Activated B cell treated with CpG ODN at 0.5 μM for 24 hours (primary cell): ENCODE results near the gene CHST15. TPM values are rescaled to one million over a fixed set of nuclear protein-coding genes. Genes with fewer than 3 reads are reported as not detected.

Experiments
- ATAC-seq: fragments of 200-7000 bp; cut with Tn5 transposase; one replicate; pipeline ENCODE4 v1.10.0; 2021; ENCODE audit warnings: low read depth, mild to moderate bottlenecking, moderate library complexity
- CTCF ChIA-PET: fragments of 350-600 bp; sonication (Branson Sonifier 250); formaldehyde crosslinking; loops from one replicate; lab custom pipeline; 2021; ENCODE audit warnings: antibody characterized with exemption; lab: Charles Lee
- POLR2A ChIA-PET: fragments of 350-600 bp; sonication (Branson Sonifier 250); formaldehyde crosslinking; loops from one replicate; lab custom pipeline; 2021; ENCODE audit warnings: antibody characterized with exemption; lab: Charles Lee
- DNase-seq: peaks from one replicate; pipeline ENCODE4 v3.0.0; 2022
- H3K27ac Mint-ChIP-seq: one replicate; pipeline ENCODE4 v1.8.0; 2020; ENCODE audit warnings: mixed read lengths
- H3K27me3 Mint-ChIP-seq: one replicate; pipeline ENCODE4 v1.8.0; 2021; ENCODE audit warnings: mixed read lengths
- H3K36me3 Mint-ChIP-seq: one replicate; pipeline ENCODE4 v1.8.0; 2021; ENCODE audit warnings: low read depth, mixed read lengths
- H3K4me1 Mint-ChIP-seq: one replicate; pipeline ENCODE4 v1.8.0; 2021; ENCODE audit warnings: mixed read lengths
- H3K4me3 Mint-ChIP-seq: one replicate; pipeline ENCODE4 v1.8.0; 2020; ENCODE audit warnings: mild to moderate bottlenecking, mixed read lengths
- H3K9me3 Mint-ChIP-seq: one replicate; pipeline ENCODE4 v1.8.0; 2020; ENCODE audit warnings: mixed read lengths
- intact Hi-C: fragments of 100-400 bp; cut with micrococcal nuclease; formaldehyde crosslinking; loops from one replicate; pipeline ENCODE4 v1.15.1; 2024
- total RNA-seq: library from RNA; stranded (reverse); gene quantifications from 2 replicates; pipeline ENCODE4 v1.2.3, GENCODE V29; 2022
- TF ChIP-seq, protein P1 (sequence below): fragments of 200-600 bp; IDR thresholded peaks from one replicate; pipeline ENCODE4 v1.8.0; 2022; ENCODE audit warnings: antibody characterized with exemption, mild to moderate bottlenecking

CHST15 gene
- total RNA-seq, 1 donor from 2014 or later, result 13.8 TPM

DNA sequence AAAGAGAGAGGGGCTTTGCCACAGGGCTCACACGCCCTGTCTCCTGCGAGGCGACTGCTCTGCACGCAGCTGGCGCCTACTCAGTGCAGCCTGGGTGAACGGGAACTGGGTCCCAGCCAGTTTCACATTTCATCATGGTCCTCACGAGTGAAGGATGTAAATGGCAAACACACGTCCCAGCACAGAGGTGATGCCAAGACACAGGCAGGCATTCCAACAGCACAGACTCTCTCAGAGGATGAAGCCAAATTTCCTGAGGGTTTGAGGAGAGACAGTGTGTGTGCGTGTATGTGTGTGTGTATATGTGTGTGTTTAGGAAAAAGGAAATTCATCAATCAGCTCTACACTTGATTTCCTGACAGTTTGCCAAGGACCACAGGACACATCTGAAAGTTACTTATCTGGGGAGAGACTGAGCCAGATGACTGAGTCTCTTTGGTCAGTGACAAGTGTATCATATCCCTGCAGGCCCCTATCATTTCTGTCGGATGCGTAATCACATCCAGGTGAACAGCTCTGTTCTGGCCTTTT lies 53.9 kb downstream of the CHST15 start:
- Mint-ChIP-seq H3K27ac (no peak overlapping the region), H3K4me1 (peaks cover 47% of the 10 kb centered on the region), H3K36me3 (peaks cover 48% of the 10 kb centered on the region), H3K9me3 (no peaks in the 10 kb centered on the region), H3K4me3 (no peak overlapping the region), H3K27me3 (no peaks in the 10 kb centered on the region)
- ATAC-seq, result no peak
- intact Hi-C loops, result loop anchor here (5.0 kb wide), 1 partner anchor 423 kb away; the partner anchor contains the start of gene LHPP
- TF ChIP-seq, protein P1, sequence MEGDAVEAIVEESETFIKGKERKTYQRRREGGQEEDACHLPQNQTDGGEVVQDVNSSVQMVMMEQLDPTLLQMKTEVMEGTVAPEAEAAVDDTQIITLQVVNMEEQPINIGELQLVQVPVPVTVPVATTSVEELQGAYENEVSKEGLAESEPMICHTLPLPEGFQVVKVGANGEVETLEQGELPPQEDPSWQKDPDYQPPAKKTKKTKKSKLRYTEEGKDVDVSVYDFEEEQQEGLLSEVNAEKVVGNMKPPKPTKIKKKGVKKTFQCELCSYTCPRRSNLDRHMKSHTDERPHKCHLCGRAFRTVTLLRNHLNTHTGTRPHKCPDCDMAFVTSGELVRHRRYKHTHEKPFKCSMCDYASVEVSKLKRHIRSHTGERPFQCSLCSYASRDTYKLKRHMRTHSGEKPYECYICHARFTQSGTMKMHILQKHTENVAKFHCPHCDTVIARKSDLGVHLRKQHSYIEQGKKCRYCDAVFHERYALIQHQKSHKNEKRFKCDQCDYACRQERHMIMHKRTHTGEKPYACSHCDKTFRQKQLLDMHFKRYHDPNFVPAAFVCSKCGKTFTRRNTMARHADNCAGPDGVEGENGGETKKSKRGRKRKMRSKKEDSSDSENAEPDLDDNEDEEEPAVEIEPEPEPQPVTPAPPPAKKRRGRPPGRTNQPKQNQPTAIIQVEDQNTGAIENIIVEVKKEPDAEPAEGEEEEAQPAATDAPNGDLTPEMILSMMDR, result no peak
- POLR2A ChIA-PET, result no interaction called here
- no peak for DNase-seq
- CTCF ChIA-PET, result interaction anchor here (0.9 to 1.9 kb wide), 2 partner anchors 43 to 45 kb away, joined by 3 to 4 read pairs; no protein-coding TSS in a partner anchor

DNA sequence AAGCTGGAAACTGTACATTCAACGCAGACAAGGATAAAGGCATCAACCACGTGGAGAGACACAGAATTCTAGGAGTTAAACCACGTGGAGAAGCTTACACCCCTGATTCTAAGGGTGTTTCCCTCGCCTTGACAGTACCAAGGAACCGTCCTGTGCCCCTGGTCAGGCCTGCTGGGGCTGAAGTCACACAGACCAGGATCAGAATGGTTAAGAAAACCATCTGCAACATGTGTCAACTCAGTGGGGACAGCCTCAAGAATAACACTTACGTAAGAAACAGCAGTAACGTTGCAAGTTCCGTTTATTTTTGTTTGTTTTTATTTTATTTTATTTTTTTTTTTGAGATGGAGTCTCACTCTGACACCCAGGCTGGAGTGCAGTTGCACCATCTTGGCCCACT lies 55.6 kb downstream of the CHST15 start:
- H3K4me3 Mint-ChIP-seq, result no peak overlapping the region
- ATAC-seq, result no peak
- no peak for DNase-seq
- no peaks in the 10 kb centered on the region for H3K27me3 Mint-ChIP-seq
- intact Hi-C loops, result loop anchor here (2.0 to 5.0 kb wide), 2 partner anchors 43 to 425 kb away; partner anchors contain the start of gene LHPP
- no peaks in the 10 kb centered on the region for H3K9me3 Mint-ChIP-seq
- ChIA-PET POLR2A (no interaction called here), CTCF (no interaction called here)
- H3K27ac Mint-ChIP-seq, result no peak overlapping the region
- peaks cover 38% of the 10 kb centered on the region for H3K4me1 Mint-ChIP-seq
- peaks cover 41% of the 10 kb centered on the region for H3K36me3 Mint-ChIP-seq
- TF ChIP-seq, protein P1, result no peak

DNA sequence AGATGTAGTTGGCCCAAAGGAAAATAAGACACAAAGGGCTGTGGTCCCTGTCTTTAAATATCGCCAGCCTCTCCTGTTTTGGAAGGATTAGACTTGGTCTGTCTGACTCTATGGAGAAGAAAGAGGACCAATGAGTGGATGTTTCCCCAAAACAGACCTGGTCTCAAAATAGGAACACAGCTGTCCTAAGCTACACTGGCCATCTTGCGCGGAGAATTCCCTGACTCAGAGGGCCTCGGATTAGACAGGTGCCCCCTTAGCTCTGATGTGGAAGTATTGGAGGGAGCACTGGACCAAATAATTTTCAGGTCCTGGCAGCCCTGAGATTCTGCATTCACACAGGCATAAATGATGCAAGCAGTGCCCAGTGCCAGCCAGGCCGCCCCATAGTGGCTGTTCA lies 56.1 kb downstream of the CHST15 start:
- Mint-ChIP-seq H3K4me3 (no peak overlapping the region), H3K9me3 (no peaks in the 10 kb centered on the region), H3K36me3 (peaks cover 39% of the 10 kb centered on the region), H3K27me3 (no peaks in the 10 kb centered on the region), H3K4me1 (peaks cover 33% of the 10 kb centered on the region), H3K27ac (no peak overlapping the region)
- intact Hi-C loops, result loop anchor here (2.0 to 5.0 kb wide), 2 partner anchors 42 to 425 kb away; partner anchors contain the start of gene LHPP
- no peak for DNase-seq
- CTCF ChIA-PET, result no interaction called here
- ATAC-seq, result no peak
- TF ChIP-seq, protein P1, result no peak
- POLR2A ChIA-PET, result interaction anchor here (0.6 to 1.9 kb wide), 2 partner anchors 55 to 82 kb away, joined by 4 to 37 read pairs; partner anchors contain the start of gene CHST15

DNA sequence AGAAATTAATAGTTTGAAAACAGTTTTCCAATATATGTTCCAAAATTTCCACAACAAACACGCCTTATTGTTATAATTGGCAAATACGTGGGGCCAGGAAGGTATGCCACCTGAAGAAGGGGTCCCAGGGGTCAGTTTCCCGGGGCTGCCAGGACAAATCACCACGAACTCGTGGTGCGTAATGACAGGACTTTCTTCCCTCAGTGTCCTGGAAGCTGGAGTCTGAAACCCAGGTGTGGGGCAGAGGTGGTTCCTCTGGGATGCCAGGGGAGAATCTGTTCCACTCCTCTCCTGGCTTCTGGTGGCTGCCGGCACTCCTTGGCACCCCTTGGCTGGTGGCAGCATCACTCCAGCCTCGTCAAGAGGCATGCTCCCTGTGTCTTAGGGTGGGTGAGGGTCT lies 56.7 kb downstream of the CHST15 start:
- Mint-ChIP-seq H3K4me1 (peaks cover 27% of the 10 kb centered on the region), H3K27me3 (no peaks in the 10 kb centered on the region), H3K4me3 (no peak overlapping the region), H3K9me3 (no peaks in the 10 kb centered on the region), H3K36me3 (peaks cover 38% of the 10 kb centered on the region), H3K27ac (no peak overlapping the region)
- no peak for DNase-seq
- ATAC-seq, result no peak
- ChIA-PET POLR2A (interaction anchor here (0.6 to 1.9 kb wide), 7 partner anchors 10 to 88 kb away, joined by 3 to 37 read pairs (median 4); partner anchors contain the start of gene CHST15), CTCF (interaction anchor here (1.4 kb wide), 1 partner anchor 189 kb away, joined by 3 read pairs; no protein-coding TSS in a partner anchor)
- TF ChIP-seq, protein P1, result no peak
- intact Hi-C loops, result loop anchor here (1.0 to 5.0 kb wide), 7 partner anchors 42 to 426 kb away; partner anchors contain the start of gene LHPP

DNA sequence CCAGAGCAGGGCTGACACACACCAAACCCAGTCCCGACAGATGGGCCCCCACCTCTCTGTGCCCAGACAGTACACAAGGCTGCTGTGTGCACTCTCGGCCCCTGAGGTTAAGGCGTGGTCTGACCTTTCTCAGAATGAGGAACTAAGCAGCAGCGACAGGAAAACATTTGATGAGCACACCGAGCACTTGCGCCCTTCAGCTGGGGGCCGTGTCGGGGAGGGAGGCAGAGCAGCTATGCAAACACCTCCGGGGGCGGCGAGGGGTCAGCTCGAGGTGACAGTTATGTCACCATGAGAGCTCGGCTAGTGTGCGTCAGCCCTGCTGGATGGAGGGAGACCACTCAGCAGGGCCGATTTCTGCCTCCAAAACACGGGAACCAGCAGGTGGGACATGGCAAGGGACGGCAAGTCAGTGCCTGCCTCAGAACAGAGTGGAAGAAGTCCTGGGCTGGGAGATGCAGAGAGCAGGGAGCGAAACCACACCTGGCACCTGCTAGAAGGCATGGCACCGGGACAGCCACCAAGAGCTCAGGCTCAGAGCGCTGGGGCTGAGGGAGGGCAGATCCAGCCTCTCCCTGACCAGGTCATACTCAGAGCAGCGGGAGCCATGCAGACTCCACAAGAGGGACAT lies 57.4 kb downstream of the CHST15 start:
- DNase-seq (peak; percentile 75), ATAC-seq (peak; percentile 93)
- POLR2A ChIA-PET, result interaction anchor here (0.8 to 1.9 kb wide), 14 partner anchors 11 to 353 kb away, joined by 3 to 37 read pairs (median 5); partner anchors contain the start of gene CHST15
- CTCF ChIA-PET, result interaction anchor here (0.7 to 1.4 kb wide), 7 partner anchors 10 to 353 kb away, joined by 3 to 10 read pairs (median 3); no protein-coding TSS in a partner anchor
- H3K36me3 Mint-ChIP-seq, result peaks cover 40% of the 10 kb centered on the region
- H3K27ac Mint-ChIP-seq, result peak overlapping the region; percentile 95
- TF ChIP-seq, protein P1, result no peak
- no peaks in the 10 kb centered on the region for H3K9me3 Mint-ChIP-seq
- no peaks in the 10 kb centered on the region for H3K27me3 Mint-ChIP-seq
- intact Hi-C loops, result loop anchor here (1.0 to 5.0 kb wide), 9 partner anchors 41 to 880 kb away; partner anchors contain the start of gene LHPP
- H3K4me3 Mint-ChIP-seq, result peak overlapping the region; percentile 85
- H3K4me1 Mint-ChIP-seq, result peaks cover 26% of the 10 kb centered on the region
